Vagina (tissue), 2 donors: ENCODE results near the gene LCE6A.

Experiments
- CTCF ChIP-seq, 3 experiments: fragments of 450-650 bp in 2 of 3; fragments of 200-600 bp in 1 of 3; sonication (generic) in 1 of 3; IDR thresholded peaks; one replicate each; pipeline ENCODE4 v1.5.1; 2017 to 2019; ENCODE audit warnings: antibody characterized with exemption in 3 of 3, mild to moderate bottlenecking in 2 of 3, moderate library complexity in 2 of 3
- POLR2A ChIP-seq, 2 donors: fragments of 450-650 bp; IDR thresholded peaks; one replicate each; pipeline ENCODE4 v1.6.1; 2017; ENCODE audit warnings: antibody characterized with exemption in 2 of 2, mild to moderate bottlenecking in 2 of 2, moderate library complexity in 2 of 2

- no peak for TF ChIP-seq CTCF (IDR thresholded peaks at IDR 0.05)
- TF ChIP-seq POLR2A (IDR thresholded peaks at IDR 0.05), result no peak
These were observed 17.5 kb downstream of the LCE6A start for GRCh38 chr1:152860129-152860528.
